HEK293 (cell line): ENCODE measurements around the gene RIPK1.

Source experiments
- GFI1B ChIP-seq: fragments of 450-650 bp; formaldehyde crosslinking; IDR thresholded peaks from 2 replicates; pipeline ENCODE4 v1.5.1; 2016; ENCODE audit warnings: missing biosample characterization, missing genetic modification characterization
- KLF10 ChIP-seq: fragments of 450-650 bp; IDR thresholded peaks from 2 replicates; pipeline ENCODE4 v1.5.1; 2018; ENCODE audit warnings: missing biosample characterization, mild to moderate bottlenecking, missing genetic modification characterization
- PRDM6 ChIP-seq: fragments of 450-650 bp; formaldehyde crosslinking; IDR thresholded peaks from 2 replicates; pipeline ENCODE4 v1.5.1; 2017; ENCODE audit warnings: missing biosample characterization, missing genetic modification characterization
- SALL2 ChIP-seq: fragments of 450-650 bp; formaldehyde crosslinking; IDR thresholded peaks from 2 replicates; pipeline ENCODE4 v1.5.0; 2017; ENCODE audit warnings: missing biosample characterization, mild to moderate bottlenecking, missing genetic modification characterization, borderline replicate concordance
- SETDB1 ChIP-seq: IDR thresholded peaks from one replicate; pipeline ENCODE4 v1.6.1; 2017; ENCODE audit warnings: mild to moderate bottlenecking, low read length, moderate library complexity, mixed read lengths; ENCODE audit not compliant: insufficient read length
- TSHZ1 ChIP-seq: fragments of 450-650 bp; formaldehyde crosslinking; IDR thresholded peaks from 2 replicates; pipeline ENCODE4 v1.5.1; 2016; ENCODE audit warnings: missing biosample characterization, missing genetic modification characterization, borderline replicate concordance
- ZNF112 ChIP-seq: fragments of 450-650 bp; formaldehyde crosslinking; IDR thresholded peaks from 2 replicates; pipeline ENCODE4 v1.5.0; 2017; ENCODE audit warnings: missing biosample characterization, missing genetic modification characterization
- ZNF114 ChIP-seq: fragments of 450-650 bp; formaldehyde crosslinking; IDR thresholded peaks from 2 replicates; pipeline ENCODE4 v1.5.0; 2017; ENCODE audit warnings: missing biosample characterization, missing genetic modification characterization
- ZNF202 ChIP-seq: fragments of 450-650 bp; formaldehyde crosslinking; IDR thresholded peaks from 2 replicates; pipeline ENCODE4 v1.5.1; 2016; ENCODE audit warnings: missing biosample characterization, missing genetic modification characterization, borderline replicate concordance
- ZNF223 ChIP-seq: fragments of 450-650 bp; formaldehyde crosslinking; IDR thresholded peaks from 2 replicates; pipeline ENCODE4 v1.5.1; 2016; ENCODE audit warnings: missing biosample characterization, missing genetic modification characterization
- ZNF23 ChIP-seq: fragments of 450-650 bp; formaldehyde crosslinking; IDR thresholded peaks from 2 replicates; pipeline ENCODE4 v1.5.1; 2016; ENCODE audit warnings: missing biosample characterization, missing genetic modification characterization, borderline replicate concordance
- ZNF248 ChIP-seq: fragments of 450-650 bp; formaldehyde crosslinking; IDR thresholded peaks from 2 replicates; pipeline ENCODE4 v1.5.1; 2017; ENCODE audit warnings: missing biosample characterization, missing genetic modification characterization
- ZNF292 ChIP-seq: fragments of 450-650 bp; formaldehyde crosslinking; IDR thresholded peaks from 2 replicates; pipeline ENCODE4 v1.5.1; 2016; ENCODE audit warnings: low read depth, missing biosample characterization, missing genetic modification characterization, borderline replicate concordance
- ZNF302 ChIP-seq: fragments of 450-650 bp; formaldehyde crosslinking; IDR thresholded peaks from 2 replicates; pipeline ENCODE4 v1.5.1; 2016; ENCODE audit warnings: missing biosample characterization, missing genetic modification characterization, low read depth
- ZNF391 ChIP-seq: fragments of 450-650 bp; formaldehyde crosslinking; IDR thresholded peaks from 2 replicates; pipeline ENCODE4 v1.5.1; 2016; ENCODE audit warnings: low read depth, missing biosample characterization, missing genetic modification characterization, borderline replicate concordance
- ZNF423 ChIP-seq: fragments of 450-650 bp; formaldehyde crosslinking; IDR thresholded peaks from 2 replicates; pipeline ENCODE4 v1.5.1; 2016; ENCODE audit warnings: missing biosample characterization, missing genetic modification characterization
- ZNF433 ChIP-seq: fragments of 450-650 bp; formaldehyde crosslinking; IDR thresholded peaks from 2 replicates; pipeline ENCODE4 v1.5.1; 2016; ENCODE audit warnings: missing biosample characterization, missing genetic modification characterization, low read depth
- ZNF48 ChIP-seq: fragments of 450-650 bp; formaldehyde crosslinking; IDR thresholded peaks from 2 replicates; pipeline ENCODE4 v1.5.1; 2016; ENCODE audit warnings: missing biosample characterization, missing genetic modification characterization
- ZNF514 ChIP-seq: fragments of 450-650 bp; formaldehyde crosslinking; IDR thresholded peaks from 2 replicates; pipeline ENCODE4 v1.5.1; 2016; ENCODE audit warnings: missing biosample characterization, missing genetic modification characterization
- ZNF560 ChIP-seq: fragments of 450-650 bp; formaldehyde crosslinking; IDR thresholded peaks from 2 replicates; pipeline ENCODE4 v1.5.1; 2017; ENCODE audit warnings: missing biosample characterization, missing genetic modification characterization, borderline replicate concordance
- ZNF621 ChIP-seq: fragments of 450-650 bp; formaldehyde crosslinking; IDR thresholded peaks from 2 replicates; pipeline ENCODE4 v1.5.1; 2017; ENCODE audit warnings: missing biosample characterization, missing genetic modification characterization
- ZNF658 ChIP-seq: fragments of 450-650 bp; formaldehyde crosslinking; IDR thresholded peaks from 2 replicates; pipeline ENCODE4; 2016; ENCODE audit warnings: missing biosample characterization, missing genetic modification characterization
- ZNF664 ChIP-seq: fragments of 450-650 bp; formaldehyde crosslinking; IDR thresholded peaks from 2 replicates; pipeline ENCODE4 v1.5.1; 2016; ENCODE audit warnings: missing biosample characterization, missing genetic modification characterization
- ZNF747 ChIP-seq: fragments of 450-650 bp; formaldehyde crosslinking; IDR thresholded peaks from 2 replicates; pipeline ENCODE4 v1.5.1; 2016; ENCODE audit warnings: missing biosample characterization, missing genetic modification characterization
- ZNF76 ChIP-seq: fragments of 450-650 bp; formaldehyde crosslinking; IDR thresholded peaks from 2 replicates; pipeline ENCODE4; 2016; ENCODE audit warnings: low read depth, missing biosample characterization, missing genetic modification characterization, borderline replicate concordance
- ZNF768 ChIP-seq: fragments of 450-650 bp; formaldehyde crosslinking; IDR thresholded peaks from 2 replicates; pipeline ENCODE4 v1.5.1; 2018; ENCODE audit warnings: missing biosample characterization, mild to moderate bottlenecking, missing genetic modification characterization
- ZSCAN4 ChIP-seq: fragments of 450-650 bp; formaldehyde crosslinking; IDR thresholded peaks from 2 replicates; pipeline ENCODE4 v1.5.1; 2017; ENCODE audit warnings: missing biosample characterization, missing genetic modification characterization
- ZXDB ChIP-seq: fragments of 450-650 bp; formaldehyde crosslinking; IDR thresholded peaks from 2 replicates; pipeline ENCODE4 v1.5.1; 2016; ENCODE audit warnings: missing biosample characterization, missing genetic modification characterization
- TF ChIP-seq, protein P1 (sequence below): fragments of 450-650 bp; formaldehyde crosslinking; optimal IDR thresholded peaks from 2 replicates; pipeline ENCODE3; 2016; ENCODE audit warnings: missing biosample characterization, mild to moderate bottlenecking, missing genetic modification characterization
- TF ChIP-seq, protein P2 (sequence below): fragments of 450-650 bp; formaldehyde crosslinking; IDR thresholded peaks from 2 replicates; pipeline ENCODE4 v1.5.1; 2016; ENCODE audit warnings: missing biosample characterization, missing genetic modification characterization

Gene RIPK1

GRCh38 chr6:3118353-3119039, 50.2 kb downstream of the RIPK1 start, which contains the start of gene BPHL (continued):
- TF ChIP-seq ZNF248 (tag by site-specific recombination): no peak
- TF ChIP-seq ZNF433 (tag by site-specific recombination): no peak
- TF ChIP-seq KLF10 (tag by site-specific recombination): peak; percentile 39; the same call in 1 of the 2 replicates
- TF ChIP-seq, protein P1, sequence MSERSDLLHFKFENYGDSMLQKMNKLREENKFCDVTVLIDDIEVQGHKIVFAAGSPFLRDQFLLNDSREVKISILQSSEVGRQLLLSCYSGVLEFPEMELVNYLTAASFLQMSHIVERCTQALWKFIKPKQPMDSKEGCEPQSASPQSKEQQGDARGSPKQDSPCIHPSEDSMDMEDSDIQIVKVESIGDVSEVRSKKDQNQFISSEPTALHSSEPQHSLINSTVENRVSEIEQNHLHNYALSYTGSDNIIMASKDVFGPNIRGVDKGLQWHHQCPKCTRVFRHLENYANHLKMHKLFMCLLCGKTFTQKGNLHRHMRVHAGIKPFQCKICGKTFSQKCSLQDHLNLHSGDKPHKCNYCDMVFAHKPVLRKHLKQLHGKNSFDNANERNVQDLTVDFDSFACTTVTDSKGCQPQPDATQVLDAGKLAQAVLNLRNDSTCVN (tag by site-specific recombination): peak; percentile 99
- TF ChIP-seq PRDM6: no peak
- TF ChIP-seq ZNF560: no peak
- no peak for TF ChIP-seq ZNF391 (tag by site-specific recombination)
- TF ChIP-seq ZNF292 (tag by site-specific recombination): no peak
- TF ChIP-seq ZNF768 (tag by site-specific recombination): no peak
- no peak for TF ChIP-seq ZNF114 (tag by site-specific recombination)
- no peak for TF ChIP-seq ZNF223
- no peak for TF ChIP-seq ZNF664 (tag by site-specific recombination)
- TF ChIP-seq ZNF747: no peak
- TF ChIP-seq ZNF48 (tag by site-specific recombination): no peak
- no peak for TF ChIP-seq GFI1B
- no peak for TF ChIP-seq ZNF202 (tag by site-specific recombination)
- TF ChIP-seq ZXDB (tag by site-specific recombination): peak; percentile 72; the same call in 1 of the 2 replicates
- TF ChIP-seq ZNF658 (tag by site-specific recombination): no peak
- no peak for TF ChIP-seq ZNF423 (tag by site-specific recombination)
- no peak for TF ChIP-seq SALL2
- no peak for TF ChIP-seq ZNF112 (tag by site-specific recombination)
- no peak for TF ChIP-seq TSHZ1 (tag by site-specific recombination)
- TF ChIP-seq ZSCAN4 (tag by site-specific recombination): no peak
- TF ChIP-seq, protein P2, sequence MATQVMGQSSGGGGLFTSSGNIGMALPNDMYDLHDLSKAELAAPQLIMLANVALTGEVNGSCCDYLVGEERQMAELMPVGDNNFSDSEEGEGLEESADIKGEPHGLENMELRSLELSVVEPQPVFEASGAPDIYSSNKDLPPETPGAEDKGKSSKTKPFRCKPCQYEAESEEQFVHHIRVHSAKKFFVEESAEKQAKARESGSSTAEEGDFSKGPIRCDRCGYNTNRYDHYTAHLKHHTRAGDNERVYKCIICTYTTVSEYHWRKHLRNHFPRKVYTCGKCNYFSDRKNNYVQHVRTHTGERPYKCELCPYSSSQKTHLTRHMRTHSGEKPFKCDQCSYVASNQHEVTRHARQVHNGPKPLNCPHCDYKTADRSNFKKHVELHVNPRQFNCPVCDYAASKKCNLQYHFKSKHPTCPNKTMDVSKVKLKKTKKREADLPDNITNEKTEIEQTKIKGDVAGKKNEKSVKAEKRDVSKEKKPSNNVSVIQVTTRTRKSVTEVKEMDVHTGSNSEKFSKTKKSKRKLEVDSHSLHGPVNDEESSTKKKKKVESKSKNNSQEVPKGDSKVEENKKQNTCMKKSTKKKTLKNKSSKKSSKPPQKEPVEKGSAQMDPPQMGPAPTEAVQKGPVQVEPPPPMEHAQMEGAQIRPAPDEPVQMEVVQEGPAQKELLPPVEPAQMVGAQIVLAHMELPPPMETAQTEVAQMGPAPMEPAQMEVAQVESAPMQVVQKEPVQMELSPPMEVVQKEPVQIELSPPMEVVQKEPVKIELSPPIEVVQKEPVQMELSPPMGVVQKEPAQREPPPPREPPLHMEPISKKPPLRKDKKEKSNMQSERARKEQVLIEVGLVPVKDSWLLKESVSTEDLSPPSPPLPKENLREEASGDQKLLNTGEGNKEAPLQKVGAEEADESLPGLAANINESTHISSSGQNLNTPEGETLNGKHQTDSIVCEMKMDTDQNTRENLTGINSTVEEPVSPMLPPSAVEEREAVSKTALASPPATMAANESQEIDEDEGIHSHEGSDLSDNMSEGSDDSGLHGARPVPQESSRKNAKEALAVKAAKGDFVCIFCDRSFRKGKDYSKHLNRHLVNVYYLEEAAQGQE (tag by site-specific recombination): 0 out of 2 replicates have a peak, but pooled peaks have one; percentile 20
- no peak for TF ChIP-seq SETDB1
- no peak for TF ChIP-seq ZNF76 (tag by site-specific recombination)
- TF ChIP-seq ZNF302 (tag by site-specific recombination): no peak
- no peak for TF ChIP-seq ZNF23 (tag by site-specific recombination)
- no peak for TF ChIP-seq ZNF514
- no peak for TF ChIP-seq ZNF621
